Epithelial cell of proximal tubule (primary cell): ENCODE results near the gene C9. TPM values are rescaled to one million over a fixed set of nuclear protein-coding genes. Genes with fewer than 3 reads are reported as not detected.

Experiments used
- DNase-seq: peaks from one replicate; pipeline ENCODE4 v3.0.0-alpha.2; 2011; ENCODE audit warnings: low read depth
- H3K4me3 ChIP-seq: 2 replicates; pipeline ENCODE4 v1.5.1; 2011; ENCODE audit warnings: low read depth, mild to moderate bottlenecking, low read length
- CTCF ChIP-seq: conservative IDR thresholded peaks from 2 replicates; pipeline ENCODE4 v1.5.1; 2012; ENCODE audit warnings: low read depth, mild to moderate bottlenecking, low read length
- total RNA-seq: library from RNA; depleted of rRNA; stranded (reverse); fragments of >200 nt; gene quantifications from 2 replicates; pipeline ENCODE4 v1.2.3, GENCODE V29; 2015

C9 gene
- total RNA-seq, result not detected in 2 replicates

- H3K4me3 ChIP-seq, result no peak within 1 kb of the TSS
- no peak for DNase-seq
- no peak for TF ChIP-seq CTCF
These were observed at the start of gene C9 for GRCh38 chr5:39364367-39364766. TSS of gene C9 (minus strand) at chr5:39364495. CDS start at chr5:39364464, 31 bp downstream.

- no peak for DNase-seq
- H3K4me3 ChIP-seq, result no peak overlapping the region
- TF ChIP-seq CTCF, result no peak
These were observed 49.5 kb upstream of the C9 start for GRCh38 chr5:39413771-39414170.

- H3K4me3 ChIP-seq, result no peak overlapping the region
- no peak for DNase-seq
- no peak for TF ChIP-seq CTCF
These were observed 48.6 kb upstream of the C9 start for GRCh38 chr5:39412721-39413394.

- no peak for TF ChIP-seq CTCF
- no peak overlapping the region for H3K4me3 ChIP-seq
- no peak for DNase-seq
These were observed 47.7 kb upstream of the C9 start for GRCh38 chr5:39411985-39412384.

DNA sequence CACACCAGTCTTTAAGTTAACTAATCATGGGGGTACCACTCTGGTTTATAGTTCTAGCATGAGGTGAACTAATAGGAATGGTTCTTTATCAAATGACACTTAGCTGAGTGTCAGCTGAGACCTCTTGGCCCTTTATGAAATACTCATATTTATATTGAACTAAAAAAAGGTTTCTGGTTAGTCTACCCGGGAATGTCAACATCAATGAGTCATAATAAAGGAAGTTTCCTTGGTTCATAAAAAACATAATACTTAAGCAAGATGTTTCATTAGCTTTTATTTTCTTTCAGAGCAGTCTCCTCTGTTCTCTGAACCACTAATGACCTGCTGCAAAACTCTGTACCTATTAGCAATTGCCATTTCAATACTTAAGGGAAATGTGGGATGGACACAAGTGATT, 46.8 kb upstream of the C9 start:
- no peak overlapping the region for H3K4me3 ChIP-seq
- TF ChIP-seq CTCF, result no peak
- no peak for DNase-seq

DNA sequence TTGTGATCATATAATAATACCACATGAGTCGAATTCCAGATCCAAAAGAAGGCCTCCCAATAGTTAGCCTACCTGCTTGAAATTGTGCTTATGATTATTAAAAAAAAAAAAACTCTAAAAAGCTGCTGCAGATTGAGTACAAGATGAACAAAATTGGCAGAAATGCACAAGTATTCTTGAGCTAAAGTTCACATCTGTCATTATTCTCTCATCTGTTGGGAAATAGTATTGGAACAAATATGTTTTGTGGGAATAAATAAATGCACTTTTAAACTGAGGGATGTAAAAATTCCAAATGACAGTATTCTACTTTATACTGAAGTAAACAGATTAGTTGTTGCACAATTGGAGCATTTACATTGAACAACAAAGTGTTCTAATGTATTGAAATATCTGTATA, 44.7 kb upstream of the C9 start:
- H3K4me3 ChIP-seq, result no peak overlapping the region
- DNase-seq, result no peak
- TF ChIP-seq CTCF, result no peak
